ENCODE results near the gene KCNQ1OT1.

- no peak for TF ChIP-seq POLR2A (IDR thresholded peaks at IDR 0.05)
- TF ChIP-seq, protein P1, sequence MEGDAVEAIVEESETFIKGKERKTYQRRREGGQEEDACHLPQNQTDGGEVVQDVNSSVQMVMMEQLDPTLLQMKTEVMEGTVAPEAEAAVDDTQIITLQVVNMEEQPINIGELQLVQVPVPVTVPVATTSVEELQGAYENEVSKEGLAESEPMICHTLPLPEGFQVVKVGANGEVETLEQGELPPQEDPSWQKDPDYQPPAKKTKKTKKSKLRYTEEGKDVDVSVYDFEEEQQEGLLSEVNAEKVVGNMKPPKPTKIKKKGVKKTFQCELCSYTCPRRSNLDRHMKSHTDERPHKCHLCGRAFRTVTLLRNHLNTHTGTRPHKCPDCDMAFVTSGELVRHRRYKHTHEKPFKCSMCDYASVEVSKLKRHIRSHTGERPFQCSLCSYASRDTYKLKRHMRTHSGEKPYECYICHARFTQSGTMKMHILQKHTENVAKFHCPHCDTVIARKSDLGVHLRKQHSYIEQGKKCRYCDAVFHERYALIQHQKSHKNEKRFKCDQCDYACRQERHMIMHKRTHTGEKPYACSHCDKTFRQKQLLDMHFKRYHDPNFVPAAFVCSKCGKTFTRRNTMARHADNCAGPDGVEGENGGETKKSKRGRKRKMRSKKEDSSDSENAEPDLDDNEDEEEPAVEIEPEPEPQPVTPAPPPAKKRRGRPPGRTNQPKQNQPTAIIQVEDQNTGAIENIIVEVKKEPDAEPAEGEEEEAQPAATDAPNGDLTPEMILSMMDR (IDR thresholded peaks at IDR 0.05), result no peak
- no peak for TF ChIP-seq EP300 (IDR thresholded peaks at IDR 0.05)
These were observed 41.2 kb upstream of the KCNQ1OT1 start for GRCh38 chr11:2741006-2741376.
